C4-2B (cell line): Measurements from ENCODE around the gene ADAMTSL1.

ENCODE experiments used
- CTCF ChIP-seq: fragments of 450-650 bp; conservative IDR thresholded peaks from 2 replicates; pipeline ENCODE4 v1.5.1; 2017; ENCODE audit warnings: mild to moderate bottlenecking
- ZFX ChIP-seq: fragments of 450-650 bp; IDR thresholded peaks from 2 replicates; pipeline ENCODE4 v1.6.1; 2017

- TF ChIP-seq CTCF: no peak
- TF ChIP-seq ZFX: no peak
These were observed 268.0 kb downstream of the ADAMTSL1 start for GRCh38 chr9:18741945-18742344.
